GM19328 (cell line): ENCODE measurements around the gene ALDH3B1.
"Not testable (repeated sequence)": the region's sequence is repeated elsewhere in the genome, so short reads cannot be mapped to it uniquely, and the experiment has no call there.

Source experiments
- ATAC-seq: cut with Tn5 transposase; IDR thresholded peaks from one replicate; pipeline ENCODE4 v1.9.1; 2021; ENCODE audit warnings: mild to moderate bottlenecking, moderate library complexity; ENCODE audit not compliant: unreplicated experiment

Gene ALDH3B1

GRCh38 chr11:68010090-68011041 lies at the start of gene ALDH3B1:
ALDH3B1 (plus strand) TSS chr11:68010327; CDS start chr11:68015298, 4,971 bp downstream.
- ATAC-seq = no peak

GRCh38 chr11:67963217-67963616 lies 46.9 kb upstream of the ALDH3B1 start:
- not testable (repeated sequence) for ATAC-seq

GRCh38 chr11:67963879-67964278 lies 46.2 kb upstream of the ALDH3B1 start:
- not testable (repeated sequence) for ATAC-seq

GRCh38 chr11:67964746-67965145 lies 45.4 kb upstream of the ALDH3B1 start:
- not testable (repeated sequence) for ATAC-seq

- ATAC-seq = not testable (repeated sequence)
Measured at GRCh38 chr11:67965830-67966348, 44.2 kb upstream of the ALDH3B1 start.

- ATAC-seq = not testable (repeated sequence)
Measured at GRCh38 chr11:67974746-67975145, 35.4 kb upstream of the ALDH3B1 start.

- not testable (repeated sequence) for ATAC-seq
Measured at GRCh38 chr11:67978766-67979418, 31.2 kb upstream of the ALDH3B1 start.

- not testable (repeated sequence) for ATAC-seq
Measured at GRCh38 chr11:67981226-67981625, 28.9 kb upstream of the ALDH3B1 start.

GRCh38 chr11:67982255-67982857 lies 27.8 kb upstream of the ALDH3B1 start:
- not testable (repeated sequence) for ATAC-seq

GRCh38 chr11:67983951-67984350 lies 26.2 kb upstream of the ALDH3B1 start:
- no peak for ATAC-seq

- ATAC-seq = not testable (repeated sequence)
Measured at GRCh38 chr11:67985302-67985701, 24.8 kb upstream of the ALDH3B1 start.

GRCh38 chr11:67990546-67991346 lies 19.4 kb upstream of the ALDH3B1 start:
- ATAC-seq = not testable (repeated sequence)

GRCh38 chr11:67991347-67992121 lies 18.6 kb upstream of the ALDH3B1 start:
- ATAC-seq = not testable (repeated sequence)

- ATAC-seq = not testable (repeated sequence)
Measured at GRCh38 chr11:67993821-67994220, 16.3 kb upstream of the ALDH3B1 start.

GRCh38 chr11:67994387-67994786 lies 15.7 kb upstream of the ALDH3B1 start:
- not testable (repeated sequence) for ATAC-seq

- ATAC-seq = not testable (repeated sequence)
Measured at GRCh38 chr11:67995129-67995528, 15.0 kb upstream of the ALDH3B1 start.

- ATAC-seq = not testable (repeated sequence)
Measured at GRCh38 chr11:67995579-67995978, 14.5 kb upstream of the ALDH3B1 start.

- no peak for ATAC-seq
Measured at GRCh38 chr11:67996051-67996450, 14.1 kb upstream of the ALDH3B1 start.
